Heart left ventricle (tissue), 16 donors: ENCODE measurements around the gene FBXO9. TPM values are rescaled to one million over a fixed set of nuclear protein-coding genes. Genes with fewer than 3 reads are reported as not detected.

ENCODE experiments used
- ATAC-seq, 4 donors: fragments of 200-7000 bp; cut with Tn5 transposase; one replicate each; pipeline ENCODE4 v1.9.1; 2020 to 2022; ENCODE audit warnings: moderate library complexity in 4 of 4, mild to moderate bottlenecking in 3 of 4, moderate number of reproducible peaks in 1 of 4
- DNase-seq, 5 donors: peaks; one replicate each; pipeline ENCODE4 v3.0.0-alpha.2; 2020
- H3K27ac ChIP-seq, 12 donors: fragments of 200-600 bp; sonication (generic) in 4 of 12; one replicate each; pipeline versions ENCODE4 v1.5.0 to v1.8.0; 2016 to 2022; ENCODE audit warnings: mild to moderate bottlenecking in 2 of 12
- H3K27me3 ChIP-seq, 9 donors: fragments of 200-600 bp; sonication (generic) in 2 of 9; one replicate each; pipeline versions ENCODE4 v1.5.1 to v1.8.0; 2016 to 2022; ENCODE audit warnings: mild to moderate bottlenecking in 3 of 9
- H3K36me3 ChIP-seq, 9 donors: fragments of 200-600 bp; sonication (generic) in 2 of 9; one replicate each; pipeline versions ENCODE4 v1.5.0 to v1.8.0; 2018 to 2022; ENCODE audit warnings: mild to moderate bottlenecking in 2 of 9
- H3K4me1 ChIP-seq, 12 donors: fragments of 200-600 bp; sonication (generic) in 4 of 12; one replicate each; pipeline versions ENCODE4 v1.5.0 to v1.8.0; 2016 to 2022; ENCODE audit warnings: mild to moderate bottlenecking in 3 of 12
- H3K4me3 ChIP-seq, 12 donors: fragments of 200-600 bp; sonication (generic) in 4 of 12; one replicate each; pipeline versions ENCODE4 v1.5.0 to v1.8.0; 2017 to 2022; ENCODE audit warnings: mild to moderate bottlenecking in 9 of 12, moderate library complexity in 4 of 12
- H3K9me3 ChIP-seq, 12 donors: fragments of 200-600 bp; sonication (generic) in 4 of 12; one replicate each; pipeline versions ENCODE4 v1.5.0 to v1.8.0; 2016 to 2022; ENCODE audit warnings: mild to moderate bottlenecking in 1 of 12
- POLR2A ChIP-seq, 2 donors: fragments of 450-650 bp; IDR thresholded peaks; one replicate each; pipeline ENCODE4 v1.6.1; 2017; ENCODE audit warnings: antibody characterized with exemption in 2 of 2, mild to moderate bottlenecking in 2 of 2, moderate library complexity in 2 of 2
- WGBS, 4 donors: extraction: QIAGEN DNeasy Blood & Tissue Kit in 2 of 4; methylation state at CpG; one replicate each; pipeline versions ENCODE4 v1.1.5 to v1.1.7; 2013 to 2018; 5-methylcytosine and 5-hydroxymethylcytosine counted together
- intact Hi-C, 10 donors: fragments of 100-400 bp; cut with DNase I; formaldehyde crosslinking; loops; one replicate each; pipeline versions ENCODE4 v1.11.1 to v1.14.2; 2022
- polyA plus RNA-seq, 2 donors: library from polyadenylated mRNA; stranded (reverse); fragments of 200-250 nt; gene quantifications; one replicate each; pipeline ENCODE4 v1.2.3, GENCODE V29; 2013
- total RNA-seq, 9 donors: library from RNA; depleted of rRNA in 2 of 9; stranded (reverse); fragments of >200 nt in 2 of 9; fragmentation: NEBNext Ultra II Directional in 3 of 9; extraction: Animal tissue kit (Norgen Biotek cat#: 25700) in 3 of 9; gene quantifications; one replicate each; pipeline versions ENCODE4 v1.1.0 to v1.2.4, GENCODE V29; 2016 to 2023
- TF ChIP-seq, protein P1 (sequence below), 12 donors: fragments of 200-600 bp; sonication (generic) in 4 of 12; IDR thresholded peaks; one replicate each; pipeline versions ENCODE4 v1.5.0 to v1.8.0; 2018 to 2022; ENCODE audit warnings: antibody characterized with exemption in 12 of 12, mild to moderate bottlenecking in 5 of 12
- donor health status: ischemic (EF 13 %, LVEDD 7.1; RV severe dilation, severe dysfunction).
- donor health status: healthy with polysubstance abuse.
- donor health status: DM: no; HTN: yes; CAD: no.
- donor health status: DM: no; HTN: no; CAD: no.
- donor health status: ischemic (EF 25% LVEDD 6.9; RV normal size, moderate dysfunction).
- donor health status: ischemic (EF 25% LVEDD 5.7; RV mildly dilated, moderate dysfunction).
- donor health status: healthy.
- donor health status: DM: yes; HTN: yes; CAD: no.
- donor health status: ischemic (EF 35%, LVEDD 5.7; RV mildly dilated, moderate dysfunction).
- donor health status: nonischemic (EF 11% LVEDD 7.7; RV severe dilation, severe dysfunction).
- donor health status: DM: yes; HTN: yes; CAD: no.
- donor health status: PGD.
- donor health status: ischemic (EF 29% LVEDD 5.4; RV normal size, mild dysfunction).
- donor health status: nonischemic (EF 23%, LVEDD 6.1; RV moderate dilation, normal function).

Gene FBXO9
- total and polyA plus RNA-seq, 11 donors: 9.0 to 98.9 (median 69.7) TPM

DNA sequence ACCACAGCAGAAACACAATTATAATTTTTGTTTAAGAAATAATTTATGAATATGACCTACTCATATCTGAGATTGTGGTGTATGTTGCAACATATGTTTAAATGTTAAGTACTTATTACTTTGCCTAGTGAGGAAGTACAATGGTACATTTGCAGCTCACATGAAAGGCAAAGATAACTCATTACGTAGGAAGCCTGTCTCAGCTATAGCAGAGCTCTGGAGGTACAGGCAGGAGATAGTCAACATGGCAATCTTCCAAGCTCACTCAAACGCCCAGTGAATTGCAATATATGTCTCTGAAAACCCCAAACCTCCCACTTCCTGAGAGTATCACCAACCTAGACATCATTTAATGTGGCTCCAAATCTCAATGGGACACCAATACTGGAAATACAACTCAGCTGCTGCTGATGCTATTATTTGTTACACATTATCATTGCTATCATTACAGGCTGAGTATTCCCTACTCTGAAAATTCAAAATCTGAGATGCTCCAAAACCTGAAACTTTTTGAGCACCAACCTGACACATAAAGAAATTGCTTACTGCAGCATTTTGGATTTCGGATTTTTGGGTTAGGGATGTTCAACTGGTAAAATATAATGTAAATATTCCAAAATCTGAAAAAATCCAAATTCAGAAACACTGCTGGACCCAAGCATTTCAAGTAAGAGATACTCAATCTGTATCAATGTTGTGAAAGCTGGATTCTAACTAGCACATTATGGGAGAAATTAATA, 45.0 kb upstream of the FBXO9 start:
- intact Hi-C loops: no loop called here
- TF ChIP-seq POLR2A (IDR thresholded peaks at IDR 0.05): no peak
- TF ChIP-seq, protein P1, sequence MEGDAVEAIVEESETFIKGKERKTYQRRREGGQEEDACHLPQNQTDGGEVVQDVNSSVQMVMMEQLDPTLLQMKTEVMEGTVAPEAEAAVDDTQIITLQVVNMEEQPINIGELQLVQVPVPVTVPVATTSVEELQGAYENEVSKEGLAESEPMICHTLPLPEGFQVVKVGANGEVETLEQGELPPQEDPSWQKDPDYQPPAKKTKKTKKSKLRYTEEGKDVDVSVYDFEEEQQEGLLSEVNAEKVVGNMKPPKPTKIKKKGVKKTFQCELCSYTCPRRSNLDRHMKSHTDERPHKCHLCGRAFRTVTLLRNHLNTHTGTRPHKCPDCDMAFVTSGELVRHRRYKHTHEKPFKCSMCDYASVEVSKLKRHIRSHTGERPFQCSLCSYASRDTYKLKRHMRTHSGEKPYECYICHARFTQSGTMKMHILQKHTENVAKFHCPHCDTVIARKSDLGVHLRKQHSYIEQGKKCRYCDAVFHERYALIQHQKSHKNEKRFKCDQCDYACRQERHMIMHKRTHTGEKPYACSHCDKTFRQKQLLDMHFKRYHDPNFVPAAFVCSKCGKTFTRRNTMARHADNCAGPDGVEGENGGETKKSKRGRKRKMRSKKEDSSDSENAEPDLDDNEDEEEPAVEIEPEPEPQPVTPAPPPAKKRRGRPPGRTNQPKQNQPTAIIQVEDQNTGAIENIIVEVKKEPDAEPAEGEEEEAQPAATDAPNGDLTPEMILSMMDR (IDR thresholded peaks at IDR 0.05): no peak
- Histone ChIP-seq H3K9me3 (no peaks in the 10 kb centered on the region), H3K36me3 (peaks cover 0 to 92% (median 38%) of the 10 kb centered on the region in 9 donors), H3K4me3 (no peak overlapping the region), H3K4me1 (no peaks in the 10 kb centered on the region), H3K27me3 (no peaks in the 10 kb centered on the region), H3K27ac (no peak overlapping the region)
- DNase-seq (no peak), ATAC-seq (peak in 1 of 4 donors; percentile 52)
- WGBS, 4 donors: 52 to 67% (median 62%) methylated on average over 3 of the region's 3 CpGs

DNA sequence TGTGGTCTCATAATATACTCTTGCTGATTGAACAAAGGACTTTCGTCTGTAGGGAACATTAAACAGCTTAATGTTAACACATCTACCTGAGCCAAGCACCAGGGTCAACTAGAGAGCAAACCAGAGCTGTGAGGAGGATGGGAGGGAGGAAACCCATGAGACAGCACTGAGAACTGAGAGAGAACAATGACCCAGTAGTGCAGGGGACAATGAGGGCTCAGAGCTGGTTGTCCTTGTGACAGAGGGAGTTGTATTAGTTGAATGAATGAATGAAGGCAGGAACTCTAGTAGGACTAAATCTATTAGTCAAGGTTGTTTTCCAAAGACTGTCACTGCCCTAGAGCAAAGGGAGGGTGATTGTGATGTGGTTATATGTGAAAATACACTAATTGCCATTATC, 41.9 kb upstream of the FBXO9 start:
- no peaks in the 10 kb centered on the region for H3K9me3 ChIP-seq
- TF ChIP-seq, protein P1 (IDR thresholded peaks at IDR 0.05): no peak
- TF ChIP-seq POLR2A (IDR thresholded peaks at IDR 0.05): no peak
- 56 to 62% (median 60%) methylated on average over 1 of the region's 1 CpG for WGBS, 4 donors
- intact Hi-C loops: no loop called here
- H3K27ac ChIP-seq: no peak overlapping the region
- DNase-seq (no peak), ATAC-seq (no peak)
- H3K4me1 ChIP-seq: peaks cover 0 to 7% (median 0%) of the 10 kb centered on the region in 12 donors
- H3K27me3 ChIP-seq: no peaks in the 10 kb centered on the region
- H3K4me3 ChIP-seq: no peak overlapping the region
- H3K36me3 ChIP-seq: peaks cover 0 to 89% (median 39%) of the 10 kb centered on the region in 9 donors

DNA sequence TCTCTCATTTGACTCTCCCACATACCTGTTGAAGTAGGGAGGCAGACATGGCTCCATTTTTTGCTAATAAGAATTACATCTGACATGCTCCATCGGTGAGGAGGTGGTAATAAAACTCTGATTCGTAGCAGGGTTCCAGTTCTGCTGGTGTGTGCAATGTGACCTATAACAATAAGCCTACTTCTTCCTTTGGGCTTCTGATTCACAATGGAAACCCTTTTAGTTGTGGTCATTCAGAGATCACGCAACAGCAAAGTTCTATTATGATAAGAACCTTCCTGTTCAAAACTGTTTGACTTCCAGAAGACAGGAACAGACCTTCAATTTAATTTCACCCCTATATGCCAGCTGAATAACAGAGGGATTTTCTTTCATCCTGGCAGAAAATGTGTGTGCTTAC, 38.7 kb upstream of the FBXO9 start:
- no peak overlapping the region for H3K4me3 ChIP-seq
- peaks cover 0 to 93% (median 59%) of the 10 kb centered on the region in 9 donors for H3K36me3 ChIP-seq
- H3K27me3 ChIP-seq: no peaks in the 10 kb centered on the region
- ATAC-seq (no peak), DNase-seq (no peak)
- no peaks in the 10 kb centered on the region for H3K9me3 ChIP-seq
- intact Hi-C loops: no loop called here
- TF ChIP-seq POLR2A (IDR thresholded peaks at IDR 0.05): no peak
- TF ChIP-seq, protein P1 (IDR thresholded peaks at IDR 0.05): no peak
- H3K4me1 ChIP-seq: peaks cover 0 to 7% (median 0%) of the 10 kb centered on the region in 12 donors
- no peak overlapping the region for H3K27ac ChIP-seq
- 89 to 91% (median 90%) methylated on average over 3 of the region's 3 CpGs for WGBS, 4 donors

DNA sequence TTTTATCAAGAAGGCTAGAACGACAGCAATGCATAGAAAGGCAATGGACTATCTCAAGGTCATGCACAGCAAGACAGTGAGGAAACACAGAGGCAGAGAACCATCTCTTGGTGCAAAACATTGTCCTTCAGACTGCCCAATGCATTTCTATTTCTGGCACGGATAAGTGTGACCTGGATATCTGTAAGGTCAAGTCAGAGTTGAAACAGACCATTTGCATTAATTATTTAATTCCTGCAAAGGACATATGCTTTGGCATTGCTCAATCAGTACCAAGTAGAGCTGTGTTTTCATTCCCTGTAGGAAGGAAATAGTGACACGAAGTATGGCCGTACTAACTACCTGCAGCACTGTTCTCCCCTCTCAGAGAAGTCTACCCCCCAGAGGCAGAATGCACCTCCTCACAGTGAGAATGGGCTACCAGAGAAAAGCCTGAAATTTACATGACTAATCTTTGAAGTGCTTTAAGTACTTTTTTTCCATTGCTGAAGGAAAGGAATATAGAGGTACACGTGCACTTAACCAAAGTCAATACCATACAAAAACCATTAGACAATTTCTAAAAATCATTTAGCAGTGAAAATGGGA, 38.0 kb upstream of the FBXO9 start:
- DNase-seq: no peak
- Histone ChIP-seq H3K9me3 (no peaks in the 10 kb centered on the region), H3K36me3 (peaks cover 0 to 93% (median 66%) of the 10 kb centered on the region in 9 donors)

More for the DNA sequence above, 38.0 kb upstream of the FBXO9 start:
- H3K27me3 ChIP-seq: no peaks in the 10 kb centered on the region
- 53 to 72% (median 61%) methylated on average over 5 of the region's 5 CpGs for WGBS, 4 donors
- peak in 1 of 4 donors; percentile 24 for ATAC-seq
- no peak overlapping the region for H3K27ac ChIP-seq
- intact Hi-C loops: no loop called here
- H3K4me1 ChIP-seq: peaks cover 0 to 10% (median 0%) of the 10 kb centered on the region in 12 donors
- no peak overlapping the region for H3K4me3 ChIP-seq
- TF ChIP-seq, protein P1 (IDR thresholded peaks at IDR 0.05): no peak
- no peak for TF ChIP-seq POLR2A (IDR thresholded peaks at IDR 0.05)
